ENCODE measurements around the gene BPIFA2. TPM values are rescaled to one million over a fixed set of nuclear protein-coding genes. Genes with fewer than 3 reads are reported as not detected.

The BPIFA2 gene
- polyA plus RNA-seq, 2 donors = not detected

DNA sequence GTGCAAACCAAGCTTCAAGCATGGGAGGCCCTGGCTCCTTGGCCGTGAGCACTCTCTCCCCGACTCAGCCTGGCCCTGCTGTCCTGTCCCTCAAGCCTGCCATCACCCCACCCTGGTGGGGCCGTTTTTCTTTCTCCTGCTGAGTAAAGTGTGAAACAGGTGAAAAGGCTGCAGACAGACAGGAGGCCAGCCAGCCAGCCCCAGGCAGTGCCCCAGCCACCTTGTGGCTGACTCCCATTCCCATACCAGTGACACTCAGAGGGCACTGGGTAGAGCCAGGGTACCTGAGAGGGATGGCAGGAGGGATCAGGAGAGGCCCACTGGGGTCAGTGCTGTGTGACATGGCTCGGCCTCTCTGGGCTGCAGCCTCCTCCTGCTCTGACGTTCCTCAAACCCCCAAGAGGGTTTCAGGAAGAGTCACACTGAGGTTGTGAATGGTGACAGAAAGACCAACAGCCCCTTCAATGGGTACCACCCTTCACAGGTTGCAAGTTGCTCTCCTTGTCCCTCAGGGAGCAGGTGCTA is 35.9 kb upstream of the BPIFA2 start:
- Histone ChIP-seq H3K4me1 (ENCODE audit: control insufficient read depth in 2 of 2, insufficient read depth in 2 of 2, low read length in 1 of 2) (peaks cover 0 to 2% of the 10 kb centered on the region in 2 donors), H3K9me3 (ENCODE audit: control insufficient read depth in 2 of 2, insufficient read depth in 1 of 2, low read depth in 1 of 2, low read length in 1 of 2) (peaks cover 0 to 3% of the 10 kb centered on the region in 2 donors), H3K27me3 (ENCODE audit: control insufficient read depth in 1 of 2, insufficient read depth in 2 of 2, low read length in 2 of 2) (peaks cover 0 to 3% of the 10 kb centered on the region in 2 donors), H3K27ac (ENCODE audit: low read depth in 2 of 2, low read length in 1 of 2) (no peak overlapping the region), H3K4me3 (ENCODE audit: low read depth in 1 of 2, low read length in 2 of 2) (no peak overlapping the region), H3K36me3 (ENCODE audit: control insufficient read depth in 2 of 2, insufficient read depth in 2 of 2, low read length in 1 of 2) (no peaks in the 10 kb centered on the region)
- WGBS, 2 donors = 74 to 77% methylated on average over 5 of the region's 5 CpGs

DNA sequence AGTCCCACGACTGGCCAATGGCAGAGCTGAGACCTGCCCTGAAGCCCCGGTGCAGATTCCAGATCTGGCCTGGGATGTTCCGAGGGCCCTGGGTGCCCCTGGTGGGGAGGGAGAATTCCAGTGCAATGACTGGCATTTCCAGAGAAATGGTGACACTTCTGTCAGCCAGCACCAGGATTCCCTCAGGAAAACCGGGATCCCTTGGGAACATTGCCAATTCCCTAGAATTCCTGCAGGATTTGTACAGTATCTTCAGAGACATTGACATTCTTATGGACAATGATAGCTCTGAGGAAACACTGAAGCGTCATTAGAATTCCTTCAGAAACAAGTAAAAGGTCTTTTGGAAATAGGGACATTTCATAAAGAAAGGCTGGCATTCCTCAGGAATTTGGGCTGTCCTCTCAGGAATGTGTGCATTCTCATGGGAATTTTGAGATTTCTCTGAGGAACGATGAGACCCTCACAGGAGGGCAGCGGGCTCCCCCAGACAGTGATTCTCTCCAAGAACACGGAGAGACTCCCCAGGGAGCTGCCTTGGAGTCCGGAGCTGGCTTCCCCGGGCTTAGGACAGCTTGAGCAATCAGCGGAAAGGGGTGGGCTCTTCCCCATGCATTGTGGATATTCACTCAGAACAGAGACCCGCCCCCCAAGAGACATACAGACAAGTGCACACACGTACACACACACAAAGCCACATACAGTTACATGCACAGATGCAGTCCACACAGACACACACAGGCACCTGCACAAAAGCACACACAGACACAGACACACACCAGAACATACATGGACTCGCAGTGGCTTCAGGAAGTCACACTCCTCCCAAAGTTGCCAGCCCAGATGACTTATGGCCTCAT is 35.2 kb upstream of the BPIFA2 start:
- H3K36me3 ChIP-seq (ENCODE audit: control insufficient read depth in 2 of 2, insufficient read depth in 2 of 2, low read length in 1 of 2) = no peaks in the 10 kb centered on the region
- peaks cover 0 to 3% of the 10 kb centered on the region in 2 donors for H3K27me3 ChIP-seq (ENCODE audit: control insufficient read depth in 1 of 2, insufficient read depth in 2 of 2, low read length in 2 of 2)
- no peak overlapping the region for H3K4me3 ChIP-seq (ENCODE audit: low read depth in 1 of 2, low read length in 2 of 2)
- H3K4me1 ChIP-seq (ENCODE audit: control insufficient read depth in 2 of 2, insufficient read depth in 2 of 2, low read length in 1 of 2) = peaks cover 0 to 2% of the 10 kb centered on the region in 2 donors
- WGBS, 2 donors = 46 to 49% methylated on average over 14 of the region's 14 CpGs
- peaks cover 0 to 3% of the 10 kb centered on the region in 2 donors for H3K9me3 ChIP-seq (ENCODE audit: control insufficient read depth in 2 of 2, insufficient read depth in 1 of 2, low read depth in 1 of 2, low read length in 1 of 2)
- no peak overlapping the region for H3K27ac ChIP-seq (ENCODE audit: low read depth in 2 of 2, low read length in 1 of 2)

DNA sequence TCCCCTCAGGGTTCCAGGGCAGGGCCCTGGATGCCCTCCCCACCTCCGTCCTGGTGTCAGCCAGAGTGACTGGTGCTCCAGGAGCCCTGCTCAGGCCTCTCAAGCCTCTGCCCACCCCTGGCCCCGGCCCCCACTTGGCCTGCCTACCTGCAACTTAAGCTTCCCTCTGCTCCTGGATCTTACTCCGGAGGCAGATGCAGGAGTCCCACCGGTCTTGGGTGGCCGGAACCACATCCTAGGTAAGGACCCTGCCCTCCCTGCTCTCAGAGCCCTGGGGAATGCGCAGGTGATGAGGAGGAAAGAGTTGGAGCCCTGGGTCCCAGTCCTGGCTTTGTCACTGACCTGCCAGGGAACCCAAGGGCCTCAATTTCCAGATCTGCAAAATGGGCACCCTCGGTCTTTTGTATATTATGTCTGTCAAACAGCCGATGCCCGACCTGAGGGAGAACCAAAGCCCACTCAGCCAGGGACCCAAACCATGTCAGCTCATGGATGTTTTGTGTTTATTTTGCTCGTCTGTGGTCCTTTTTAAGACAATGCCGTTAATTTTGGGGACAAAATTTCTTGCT is 34.5 kb upstream of the BPIFA2 start:
- Histone ChIP-seq H3K4me1 (ENCODE audit: control insufficient read depth in 2 of 2, insufficient read depth in 2 of 2, low read length in 1 of 2) (peaks cover 0 to 2% of the 10 kb centered on the region in 2 donors), H3K27ac (ENCODE audit: low read depth in 2 of 2, low read length in 1 of 2) (no peak overlapping the region), H3K4me3 (ENCODE audit: low read depth in 1 of 2, low read length in 2 of 2) (no peak overlapping the region), H3K36me3 (ENCODE audit: control insufficient read depth in 2 of 2, insufficient read depth in 2 of 2, low read length in 1 of 2) (no peaks in the 10 kb centered on the region), H3K27me3 (ENCODE audit: control insufficient read depth in 1 of 2, insufficient read depth in 2 of 2, low read length in 2 of 2) (peaks cover 0 to 3% of the 10 kb centered on the region in 2 donors), H3K9me3 (ENCODE audit: control insufficient read depth in 2 of 2, insufficient read depth in 1 of 2, low read depth in 1 of 2, low read length in 1 of 2) (peaks cover 0 to 5% of the 10 kb centered on the region in 2 donors)
- WGBS, 2 donors = 86 to 87% methylated on average over 11 of the region's 11 CpGs

DNA sequence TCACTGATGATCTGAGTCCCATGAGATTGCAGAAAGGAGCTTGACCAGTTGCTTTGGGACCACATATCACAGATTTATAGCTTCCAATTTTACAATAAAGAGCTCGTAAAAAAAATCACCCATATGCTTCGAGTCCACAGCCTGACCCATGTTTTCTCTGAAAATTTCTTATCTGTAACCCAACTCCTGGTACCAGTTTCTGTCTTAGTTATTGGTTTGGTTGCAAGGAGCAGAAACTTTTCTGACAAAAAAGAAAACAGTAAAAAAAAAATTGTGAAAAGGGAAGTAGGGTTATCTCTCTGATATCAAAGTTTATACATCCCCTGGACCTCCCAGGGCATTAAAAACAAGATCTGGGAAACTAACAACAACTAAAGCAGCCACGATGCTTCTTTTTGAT is 30.8 kb upstream of the BPIFA2 start:
- WGBS, 2 donors = 75 to 80% methylated on average over 3 of the region's 3 CpGs
- H3K36me3 ChIP-seq (ENCODE audit: control insufficient read depth in 2 of 2, insufficient read depth in 2 of 2, low read length in 1 of 2) = no peaks in the 10 kb centered on the region
- peaks cover 0 to 5% of the 10 kb centered on the region in 2 donors for H3K9me3 ChIP-seq (ENCODE audit: control insufficient read depth in 2 of 2, insufficient read depth in 1 of 2, low read depth in 1 of 2, low read length in 1 of 2)
- no peak overlapping the region for H3K27ac ChIP-seq (ENCODE audit: low read depth in 2 of 2, low read length in 1 of 2)
- H3K4me3 ChIP-seq (ENCODE audit: low read depth in 1 of 2, low read length in 2 of 2) = no peak overlapping the region
- H3K4me1 ChIP-seq (ENCODE audit: control insufficient read depth in 2 of 2, insufficient read depth in 2 of 2, low read length in 1 of 2) = peaks cover 0 to 2% of the 10 kb centered on the region in 2 donors
- H3K27me3 ChIP-seq (ENCODE audit: control insufficient read depth in 1 of 2, insufficient read depth in 2 of 2, low read length in 2 of 2) = no peaks in the 10 kb centered on the region

DNA sequence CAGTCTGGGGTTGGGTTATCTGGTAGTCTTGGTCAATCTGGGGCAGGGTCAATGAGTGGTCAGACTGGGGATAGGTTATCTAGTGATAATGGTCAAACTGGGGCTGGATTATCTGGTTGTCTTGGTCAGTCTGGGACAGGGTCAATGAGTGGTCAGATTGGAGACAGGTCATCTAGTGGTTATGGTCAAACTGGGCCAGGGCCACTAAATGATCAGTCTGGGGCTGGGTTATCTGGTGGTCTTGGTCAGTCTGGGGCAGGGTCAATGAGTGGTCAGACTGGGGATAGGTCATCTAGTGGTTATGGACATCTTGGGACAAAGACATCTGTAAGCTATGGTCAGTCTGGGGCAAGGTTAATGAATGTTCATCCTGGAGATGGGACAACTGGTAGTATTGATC is 28.5 kb upstream of the BPIFA2 start:
- Histone ChIP-seq H3K27me3 (ENCODE audit: control insufficient read depth in 1 of 2, insufficient read depth in 2 of 2, low read length in 2 of 2) (no peaks in the 10 kb centered on the region), H3K4me3 (ENCODE audit: low read depth in 1 of 2, low read length in 2 of 2) (no peak overlapping the region), H3K36me3 (ENCODE audit: control insufficient read depth in 2 of 2, insufficient read depth in 2 of 2, low read length in 1 of 2) (no peaks in the 10 kb centered on the region), H3K9me3 (ENCODE audit: control insufficient read depth in 2 of 2, insufficient read depth in 1 of 2, low read depth in 1 of 2, low read length in 1 of 2) (peaks cover 0 to 5% of the 10 kb centered on the region in 2 donors), H3K27ac (ENCODE audit: low read depth in 2 of 2, low read length in 1 of 2) (no peak overlapping the region), H3K4me1 (ENCODE audit: control insufficient read depth in 2 of 2, insufficient read depth in 2 of 2, low read length in 1 of 2) (no peaks in the 10 kb centered on the region)

DNA sequence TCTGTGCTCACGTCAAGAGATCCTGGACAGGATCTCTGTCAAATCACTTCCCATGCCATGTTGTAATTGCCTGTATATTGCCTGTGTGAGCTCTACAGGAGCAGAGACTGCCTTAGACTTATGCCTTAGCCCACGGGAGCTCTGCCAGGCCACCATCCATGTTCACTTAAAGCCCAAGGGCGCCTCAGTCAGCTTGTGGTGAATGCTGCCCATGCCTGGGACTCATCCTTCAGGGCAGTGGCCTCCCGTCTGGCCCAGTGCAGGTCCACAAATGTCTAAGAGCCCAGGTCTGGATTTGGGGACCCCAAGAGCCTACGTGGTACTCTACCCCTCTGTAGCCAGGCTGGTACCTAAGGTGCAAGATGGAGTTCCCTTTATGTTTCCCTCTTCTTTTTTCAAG is 22.4 kb upstream of the BPIFA2 start:
- Histone ChIP-seq H3K4me3 (ENCODE audit: low read depth in 1 of 2, low read length in 2 of 2) (no peak overlapping the region), H3K9me3 (ENCODE audit: control insufficient read depth in 2 of 2, insufficient read depth in 1 of 2, low read depth in 1 of 2, low read length in 1 of 2) (no peaks in the 10 kb centered on the region), H3K4me1 (ENCODE audit: control insufficient read depth in 2 of 2, insufficient read depth in 2 of 2, low read length in 1 of 2) (no peaks in the 10 kb centered on the region), H3K27ac (ENCODE audit: low read depth in 2 of 2, low read length in 1 of 2) (no peak overlapping the region), H3K27me3 (ENCODE audit: control insufficient read depth in 1 of 2, insufficient read depth in 2 of 2, low read length in 2 of 2) (no peaks in the 10 kb centered on the region), H3K36me3 (ENCODE audit: control insufficient read depth in 2 of 2, insufficient read depth in 2 of 2, low read length in 1 of 2) (no peaks in the 10 kb centered on the region)
- 78 to 79% methylated on average over 5 of the region's 5 CpGs for WGBS, 2 donors

DNA sequence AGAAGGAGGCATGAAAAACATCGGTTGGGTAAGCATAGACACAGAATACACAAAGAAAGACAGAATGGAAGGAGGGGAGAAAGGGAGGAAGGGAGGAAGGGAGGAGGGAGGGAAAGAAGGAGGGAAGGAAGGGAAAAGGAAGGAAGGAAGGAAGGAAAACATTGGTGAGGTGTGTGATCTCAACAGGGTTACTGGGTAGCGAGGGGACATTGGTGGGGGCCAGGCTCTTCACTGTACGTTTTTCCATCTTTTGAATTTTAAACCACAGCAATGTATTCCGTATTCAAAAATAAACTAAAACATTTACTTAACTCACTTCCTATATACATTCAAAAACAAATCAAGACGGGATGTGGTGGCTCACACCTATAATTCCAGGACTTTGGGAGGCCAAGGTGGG is 20.7 kb upstream of the BPIFA2 start:
- H3K36me3 ChIP-seq (ENCODE audit: control insufficient read depth in 2 of 2, insufficient read depth in 2 of 2, low read length in 1 of 2) = no peaks in the 10 kb centered on the region
- no peaks in the 10 kb centered on the region for H3K27me3 ChIP-seq (ENCODE audit: control insufficient read depth in 1 of 2, insufficient read depth in 2 of 2, low read length in 2 of 2)
- H3K9me3 ChIP-seq (ENCODE audit: control insufficient read depth in 2 of 2, insufficient read depth in 1 of 2, low read depth in 1 of 2, low read length in 1 of 2) = no peaks in the 10 kb centered on the region
- WGBS, 2 donors = 79 to 81% methylated on average over 5 of the region's 5 CpGs
- H3K27ac ChIP-seq (ENCODE audit: low read depth in 2 of 2, low read length in 1 of 2) = no peak overlapping the region
- no peak overlapping the region for H3K4me3 ChIP-seq (ENCODE audit: low read depth in 1 of 2, low read length in 2 of 2)
- H3K4me1 ChIP-seq (ENCODE audit: control insufficient read depth in 2 of 2, insufficient read depth in 2 of 2, low read length in 1 of 2) = no peaks in the 10 kb centered on the region

DNA sequence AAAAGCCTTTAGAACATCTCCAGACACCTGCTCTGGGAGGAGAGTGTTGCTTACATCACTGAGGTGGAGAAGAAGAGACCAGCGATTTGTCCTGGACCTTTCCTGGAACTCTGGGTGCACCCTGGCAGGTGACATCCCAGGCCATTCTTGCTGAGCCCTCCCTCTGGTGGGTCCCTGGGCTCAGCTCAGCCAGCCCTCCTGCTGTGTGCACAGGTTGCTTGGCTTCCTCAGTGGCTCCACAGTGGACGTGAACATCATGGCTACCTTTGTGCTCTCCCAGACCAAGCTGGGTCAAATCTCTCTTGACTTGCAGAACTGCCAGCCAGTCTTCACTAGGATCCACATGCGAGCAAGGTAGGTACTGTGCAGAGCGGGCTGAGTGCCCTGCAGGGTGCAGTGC is 19.9 kb upstream of the BPIFA2 start:
- H3K4me3 ChIP-seq (ENCODE audit: low read depth in 1 of 2, low read length in 2 of 2) = no peak overlapping the region
- H3K36me3 ChIP-seq (ENCODE audit: control insufficient read depth in 2 of 2, insufficient read depth in 2 of 2, low read length in 1 of 2) = no peaks in the 10 kb centered on the region
- H3K27ac ChIP-seq (ENCODE audit: low read depth in 2 of 2, low read length in 1 of 2) = no peak overlapping the region
- 86 to 87% methylated on average over 4 of the region's 4 CpGs for WGBS, 2 donors
- H3K4me1 ChIP-seq (ENCODE audit: control insufficient read depth in 2 of 2, insufficient read depth in 2 of 2, low read length in 1 of 2) = no peaks in the 10 kb centered on the region
- H3K27me3 ChIP-seq (ENCODE audit: control insufficient read depth in 1 of 2, insufficient read depth in 2 of 2, low read length in 2 of 2) = no peaks in the 10 kb centered on the region
- no peaks in the 10 kb centered on the region for H3K9me3 ChIP-seq (ENCODE audit: control insufficient read depth in 2 of 2, insufficient read depth in 1 of 2, low read depth in 1 of 2, low read length in 1 of 2)

DNA sequence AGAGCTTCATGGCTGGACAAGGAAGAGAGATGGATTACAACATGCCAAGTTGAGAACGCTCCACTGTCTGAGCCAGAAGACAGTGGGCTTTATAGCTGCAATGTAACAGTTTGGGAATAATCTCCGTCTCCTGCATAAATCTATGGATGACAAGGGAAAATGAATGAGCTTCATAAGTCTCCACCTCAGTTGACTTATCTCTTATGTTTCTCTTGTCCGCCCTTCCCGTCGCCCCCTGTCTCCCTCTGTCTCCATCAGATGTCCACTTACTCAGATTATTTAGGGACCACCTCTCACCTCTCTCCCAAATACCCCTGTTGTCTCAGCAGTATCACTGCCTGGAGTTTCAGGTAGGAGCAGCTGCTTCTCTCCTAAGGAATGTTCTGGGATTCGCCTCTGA is 13.7 kb upstream of the BPIFA2 start:
- WGBS, 2 donors = 82 to 84% methylated on average over 6 of the region's 6 CpGs
- H3K9me3 ChIP-seq (ENCODE audit: control insufficient read depth in 2 of 2, insufficient read depth in 1 of 2, low read depth in 1 of 2, low read length in 1 of 2) = no peaks in the 10 kb centered on the region
- H3K27me3 ChIP-seq (ENCODE audit: control insufficient read depth in 1 of 2, insufficient read depth in 2 of 2, low read length in 2 of 2) = no peaks in the 10 kb centered on the region
- H3K4me1 ChIP-seq (ENCODE audit: control insufficient read depth in 2 of 2, insufficient read depth in 2 of 2, low read length in 1 of 2) = no peaks in the 10 kb centered on the region
- no peaks in the 10 kb centered on the region for H3K36me3 ChIP-seq (ENCODE audit: control insufficient read depth in 2 of 2, insufficient read depth in 2 of 2, low read length in 1 of 2)
- no peak overlapping the region for H3K4me3 ChIP-seq (ENCODE audit: low read depth in 1 of 2, low read length in 2 of 2)
- no peak overlapping the region for H3K27ac ChIP-seq (ENCODE audit: low read depth in 2 of 2, low read length in 1 of 2)
